Natural killer cell (primary cell): ENCODE results near the gene CEACAM16. TPM values are rescaled to one million over a fixed set of nuclear protein-coding genes. Genes with fewer than 3 reads are reported as not detected.

Experiments
- ATAC-seq, 3 donors: fragments of 150-1000 bp in 2 of 3; fragments of 200-7000 bp in 1 of 3; cut with Tn5 transposase; 1 replicate in 1 of 3; 2 replicates in 2 of 3; pipeline ENCODE4 v1.10.0; 2021; ENCODE audit warnings: mild to moderate bottlenecking in 2 of 3, moderate library complexity in 2 of 3
- DNase-seq, 2 donors: peaks; one replicate each; pipeline versions ENCODE4 v3.0.0 to v3.0.0-alpha.2; 2013 to 2021; ENCODE audit warnings: mixed read lengths in 1 of 2
- H3K27ac ChIP-seq: one replicate; pipeline ENCODE4 v1.5.1; 2013; ENCODE audit warnings: mild to moderate bottlenecking, low read length
- H3K27me3 ChIP-seq: one replicate; pipeline ENCODE4 v1.6.1; 2013; ENCODE audit warnings: low read length; ENCODE audit not compliant: control insufficient read depth, insufficient read depth
- H3K36me3 ChIP-seq: one replicate; pipeline ENCODE4 v1.6.1; 2013; ENCODE audit warnings: low read length; ENCODE audit not compliant: control insufficient read depth, insufficient read depth
- H3K4me1 ChIP-seq: one replicate; pipeline ENCODE4 v1.6.1; 2013; ENCODE audit warnings: low read length; ENCODE audit not compliant: control insufficient read depth, insufficient read depth
- H3K4me3 ChIP-seq: one replicate; pipeline ENCODE4 v1.5.1; 2013; ENCODE audit warnings: low read length
- H3K9me3 ChIP-seq: one replicate; pipeline ENCODE4 v1.6.1; 2013; ENCODE audit warnings: low read length; ENCODE audit not compliant: control insufficient read depth, insufficient read depth
- H3K27ac Mint-ChIP-seq, 2 donors: one replicate each; pipeline ENCODE4 v1.8.0; 2022; ENCODE audit warnings: mild to moderate bottlenecking in 2 of 2, mixed read lengths in 2 of 2, moderate library complexity in 1 of 2
- H3K27me3 Mint-ChIP-seq, 2 donors: one replicate each; pipeline ENCODE4 v1.8.0; 2022; ENCODE audit warnings: low read depth in 2 of 2, mixed read lengths in 2 of 2
- H3K36me3 Mint-ChIP-seq: one replicate; pipeline ENCODE4 v1.8.0; 2022; ENCODE audit warnings: mixed read lengths
- H3K4me1 Mint-ChIP-seq, 2 donors: one replicate each; pipeline ENCODE4 v1.8.0; 2022; ENCODE audit warnings: mixed read lengths in 2 of 2
- H3K4me3 Mint-ChIP-seq: one replicate; pipeline ENCODE4 v1.8.0; 2022; ENCODE audit warnings: mild to moderate bottlenecking, moderate library complexity, mixed read lengths
- H3K9me3 Mint-ChIP-seq, 2 donors: one replicate each; pipeline ENCODE4 v1.8.0; 2022; ENCODE audit warnings: mixed read lengths in 2 of 2
- CTCF ChIP-seq: fragments of 200-600 bp; IDR thresholded peaks from one replicate; pipeline ENCODE4 v1.8.0; 2022; ENCODE audit warnings: antibody characterized with exemption
- WGBS: methylation state at CpG from one replicate; pipeline ENCODE4 v1.1.7; 2013; ENCODE audit warnings: missing lambda C conversion rate; ENCODE audit not compliant: insufficient coverage; 5-methylcytosine and 5-hydroxymethylcytosine counted together
- intact Hi-C: fragments of 100-400 bp; cut with micrococcal nuclease; formaldehyde crosslinking; loops from one replicate; pipeline ENCODE4 v1.14.2; 2022
- total RNA-seq, 4 donors: library from RNA; stranded (reverse); fragments of 120-200 nt in 1 of 4; gene quantifications; one replicate each; pipeline versions ENCODE4 v1.2.3 to v1.2.4, GENCODE V29; 2013 to 2022

CEACAM16 gene
- total RNA-seq, 3 donors from 2014 or later (not counting 1 experiment from before 2014, with no cell fraction given) = not detected

GRCh38 chr19:44725251-44725650 is 26.3 kb downstream of the CEACAM16 start:
- intact Hi-C loops = no loop called here
- no peak overlapping the region for H3K4me3 ChIP-seq
- peak; percentile 40 to 68 (median 53) for ATAC-seq
- TF ChIP-seq CTCF = no peak
- Mint-ChIP-seq H3K36me3 (no peaks in the 10 kb centered on the region), H3K27ac (no peak overlapping the region), H3K27me3 (peaks cover 0 to 7% of the 10 kb centered on the region in 2 donors), H3K9me3 (no peaks in the 10 kb centered on the region), H3K4me1 (peaks cover 9 to 22% of the 10 kb centered on the region in 2 donors), H3K4me3 (no peak overlapping the region)
- H3K36me3 ChIP-seq = no peaks in the 10 kb centered on the region
- no peak overlapping the region for H3K27ac ChIP-seq
- H3K27me3 ChIP-seq = peaks cover 2% of the 10 kb centered on the region
- H3K9me3 ChIP-seq = no peaks in the 10 kb centered on the region
- DNase-seq = peak in 1 of 2 donors; percentile 18
- peaks cover 48% of the 10 kb centered on the region for H3K4me1 ChIP-seq
- WGBS = 47% methylated on average over 17 of the region's 18 CpGs

- Histone ChIP-seq H3K4me1 (peaks cover 48% of the 10 kb centered on the region), H3K9me3 (no peaks in the 10 kb centered on the region), H3K4me3 (no peak overlapping the region), H3K27me3 (peaks cover 2% of the 10 kb centered on the region), H3K36me3 (no peaks in the 10 kb centered on the region), H3K27ac (no peak overlapping the region)
- Mint-ChIP-seq H3K4me1 (peaks cover 9 to 22% of the 10 kb centered on the region in 2 donors), H3K27ac (no peak overlapping the region), H3K27me3 (peaks cover 0 to 7% of the 10 kb centered on the region in 2 donors), H3K4me3 (no peak overlapping the region), H3K9me3 (no peaks in the 10 kb centered on the region), H3K36me3 (no peaks in the 10 kb centered on the region)
- ATAC-seq (no peak), DNase-seq (no peak)
- intact Hi-C loops = no loop called here
- no peak for TF ChIP-seq CTCF
- 95% methylated on average over 5 of the region's 5 CpGs for WGBS
These were observed 26.7 kb downstream of the CEACAM16 start for GRCh38 chr19:44725684-44726083.

- no peak for DNase-seq
- no peak overlapping the region for H3K4me3 ChIP-seq
- no peak for ATAC-seq
- Mint-ChIP-seq H3K27ac (no peak overlapping the region), H3K9me3 (no peaks in the 10 kb centered on the region), H3K27me3 (peaks cover 0 to 7% of the 10 kb centered on the region in 2 donors), H3K4me3 (no peak overlapping the region), H3K36me3 (no peaks in the 10 kb centered on the region), H3K4me1 (peaks cover 9 to 22% of the 10 kb centered on the region in 2 donors)
- H3K36me3 ChIP-seq = no peaks in the 10 kb centered on the region
- H3K9me3 ChIP-seq = no peaks in the 10 kb centered on the region
- intact Hi-C loops = no loop called here
- peaks cover 48% of the 10 kb centered on the region for H3K4me1 ChIP-seq
- H3K27me3 ChIP-seq = peaks cover 2% of the 10 kb centered on the region
- WGBS = 93% methylated on average over 12 of the region's 12 CpGs
- TF ChIP-seq CTCF = no peak
- H3K27ac ChIP-seq = no peak overlapping the region
These were observed 27.5 kb downstream of the CEACAM16 start for GRCh38 chr19:44726465-44726864.

GRCh38 chr19:44728178-44728577 is 29.2 kb downstream of the CEACAM16 start:
- H3K4me3 Mint-ChIP-seq = no peak overlapping the region
- peak overlapping the region in 1 of 2 donors; percentile 42 for H3K27ac Mint-ChIP-seq
- no peak for TF ChIP-seq CTCF
- WGBS = 70% methylated on average over 5 of the region's 6 CpGs
- H3K27me3 Mint-ChIP-seq = peaks cover 0 to 3% of the 10 kb centered on the region in 2 donors
- Histone ChIP-seq H3K9me3 (no peaks in the 10 kb centered on the region), H3K36me3 (no peaks in the 10 kb centered on the region), H3K27me3 (peaks cover 2% of the 10 kb centered on the region), H3K4me3 (no peak overlapping the region), H3K27ac (no peak overlapping the region), H3K4me1 (peaks cover 37% of the 10 kb centered on the region)
- intact Hi-C loops = no loop called here
- DNase-seq (no peak), ATAC-seq (no peak)
- H3K36me3 Mint-ChIP-seq = no peaks in the 10 kb centered on the region
- no peaks in the 10 kb centered on the region for H3K9me3 Mint-ChIP-seq
- peaks cover 9 to 22% of the 10 kb centered on the region in 2 donors for H3K4me1 Mint-ChIP-seq
